HCT116 (cell line): ENCODE measurements around the gene PF4V1.

ENCODE experiments used
- CTCF ChIP-seq, 3 experiments: fragments of 200-600 bp in 1 of 3; sonication (generic) in 1 of 3; IDR thresholded peaks in 2 of 3; conservative IDR thresholded peaks in 1 of 3; 2 replicates each; pipeline ENCODE4 v1.5.1; 2012 to 2017; ENCODE audit warnings: low read depth in 2 of 3, low read length in 2 of 3, antibody characterized with exemption in 1 of 3, borderline replicate concordance in 1 of 3, control low read depth in 1 of 3, mild to moderate bottlenecking in 1 of 3, mixed read lengths in 1 of 3, mixed run types in 1 of 3, moderate library complexity in 1 of 3; ENCODE audit not compliant: insufficient read depth in 1 of 3
- EZH2 ChIP-seq: fragments of 200-600 bp; sonication (generic); IDR thresholded peaks from 2 replicates; pipeline ENCODE4 v1.6.1; 2017; ENCODE audit warnings: antibody characterized with exemption, mixed run types
- POLR2A ChIP-seq: IDR thresholded peaks from 2 replicates; pipeline ENCODE4 v1.7.0; 2011; ENCODE audit warnings: borderline replicate concordance; ENCODE audit not compliant: insufficient read depth, insufficient read length; ENCODE audit errors: extremely low read depth
- SIN3A ChIP-seq: IDR thresholded peaks from 2 replicates; pipeline ENCODE4 v1.6.1; 2012; ENCODE audit warnings: low read depth

- TF ChIP-seq CTCF (IDR thresholded peaks at IDR 0.05 in 2 of 3, conservative IDR thresholded peaks at IDR 0.05 in 1 of 3; ENCODE audit: borderline replicate concordance in 1 of 3, insufficient read depth in 1 of 3, low read depth in 2 of 3, low read length in 2 of 3) (no peak), EZH2 (no peak), POLR2A (no peak), SIN3A (no peak)
Observed at GRCh38 chr4:73892966-73893365, 39.9 kb downstream of the PF4V1 start.
